ENCODE measurements around the gene APBB1.

Gene APBB1

GRCh38 chr11:6351782-6352382 lies 67.0 kb downstream of the APBB1 start:
- DNase-seq (ENCODE audit: low spot score) = no peak

DNA sequence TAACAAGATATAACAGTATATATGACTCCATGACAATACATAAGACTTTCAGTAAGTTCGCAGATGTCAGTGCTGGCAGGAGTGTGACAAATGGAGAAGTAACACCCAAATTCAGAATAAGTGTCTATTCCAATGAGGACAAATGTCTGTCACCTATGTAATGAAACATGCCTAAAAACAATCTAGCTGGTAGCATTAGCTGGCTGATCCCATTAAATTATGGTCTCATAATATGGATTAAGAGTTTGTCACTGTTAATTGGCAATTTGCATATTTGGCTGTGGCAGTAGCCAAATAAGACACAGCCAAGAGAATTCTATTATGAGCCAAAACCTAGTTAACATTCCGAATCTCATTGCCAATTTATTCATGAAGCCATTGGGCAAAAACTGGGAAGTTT lies 68.4 kb downstream of the APBB1 start:
- DNase-seq (ENCODE audit: low spot score) = no peak

DNA sequence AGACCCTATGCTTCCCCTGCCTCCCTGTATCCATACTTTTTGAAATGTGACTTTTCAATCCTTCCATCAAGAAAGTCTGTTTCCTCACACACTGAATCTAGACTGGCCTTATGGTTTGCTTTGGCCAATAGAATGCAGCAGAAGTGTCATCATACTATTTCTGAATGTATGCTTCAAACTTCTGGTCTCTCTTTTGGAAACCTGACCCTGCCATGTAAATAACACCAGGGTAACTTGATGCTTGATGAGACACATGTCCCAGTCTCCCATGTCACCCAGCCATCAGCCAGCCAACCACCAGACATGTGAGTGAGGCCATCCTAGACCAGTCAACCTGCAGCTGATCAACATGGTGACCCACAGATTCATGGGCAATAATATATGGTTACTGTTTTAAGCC lies 68.9 kb downstream of the APBB1 start:
- DNase-seq (ENCODE audit: low spot score) = no peak

- no peak for DNase-seq (ENCODE audit: low spot score)
These were observed 73.5 kb downstream of the APBB1 start for GRCh38 chr11:6345366-6345765.

Measured in kidney capillary endothelial cell (primary cell).